NCI-H748 (cell line): Measurements from ENCODE around the gene UTP4.
A peak's percentile ranks its signal among the peaks of the same experiment; 100 is the strongest.
"Not testable (repeated sequence)": the region's sequence is repeated elsewhere in the genome, so short reads cannot be mapped to it uniquely, and the experiment has no call there.

Experiments
- DNase-seq: peaks from one replicate; lab custom pipeline; 2025; ENCODE audit not compliant: unreplicated experiment; lab: John Stamatoyannopoulos, UW

UTP4 gene

DNA sequence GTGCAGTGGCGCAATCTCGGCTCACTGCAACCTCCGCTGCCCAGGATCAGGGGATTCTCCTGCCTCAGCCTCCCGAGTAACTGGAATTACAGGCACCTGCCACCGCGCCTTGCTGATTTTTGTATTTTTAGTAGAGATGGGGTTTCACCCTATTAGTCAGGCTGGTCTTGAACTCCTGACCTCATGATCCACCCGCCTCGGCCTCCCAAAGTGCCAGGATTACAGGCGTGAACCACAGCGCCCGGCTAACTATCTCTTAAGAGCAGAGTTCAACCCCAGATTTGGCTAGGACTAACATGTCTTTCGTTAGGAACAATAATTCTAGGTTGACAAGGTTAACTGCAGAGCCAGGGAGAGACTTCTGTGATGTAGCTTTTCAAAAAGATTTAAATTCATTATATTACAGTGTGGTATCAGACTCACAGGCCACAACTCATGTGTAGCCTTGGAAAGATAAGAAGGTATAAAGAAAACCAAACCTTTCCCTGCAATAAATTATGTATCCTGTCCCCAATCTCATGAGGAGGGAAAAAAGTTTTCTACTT, 4.4 kb upstream of the UTP4 start:
- no peak for DNase-seq

GRCh38 chr16:69130461-69130860, 2.0 kb upstream of the UTP4 start:
- no peak for DNase-seq

- DNase-seq = peak; percentile 35
These were observed 1.1 kb upstream of the UTP4 start for GRCh38 chr16:69131167-69131838.

- peak; percentile 79 for DNase-seq
These were observed 518 bp upstream of the UTP4 start for GRCh38 chr16:69131839-69132423.

- DNase-seq = no peak
These were observed 1.0 kb downstream of the UTP4 start for GRCh38 chr16:69133373-69133954.

- DNase-seq = no peak
These were observed 6.2 kb downstream of the UTP4 start for GRCh38 chr16:69138608-69139007.

- not testable (repeated sequence) for DNase-seq
These were observed 7.0 kb downstream of the UTP4 start for GRCh38 chr16:69139464-69139863.

DNA sequence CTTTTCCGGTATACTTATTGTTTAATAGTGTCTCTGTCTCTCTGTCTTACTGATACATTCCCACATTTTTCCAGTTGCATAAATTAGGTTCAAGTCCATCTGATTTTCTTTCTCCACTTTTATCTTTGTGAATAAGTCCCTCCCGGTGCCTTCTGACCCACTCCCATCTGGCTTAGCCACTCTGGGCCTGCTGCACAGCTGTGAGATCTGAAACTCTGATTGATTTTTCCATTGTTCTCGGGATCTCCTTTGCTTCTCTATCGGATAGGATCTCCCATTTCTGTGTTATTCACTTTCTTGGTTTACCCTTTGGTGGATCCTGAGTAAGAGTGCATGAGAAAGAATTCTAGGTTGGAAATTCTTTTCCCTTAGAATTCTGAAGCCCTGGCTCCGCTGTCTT, 8.6 kb downstream of the UTP4 start:
- DNase-seq = no peak

DNA sequence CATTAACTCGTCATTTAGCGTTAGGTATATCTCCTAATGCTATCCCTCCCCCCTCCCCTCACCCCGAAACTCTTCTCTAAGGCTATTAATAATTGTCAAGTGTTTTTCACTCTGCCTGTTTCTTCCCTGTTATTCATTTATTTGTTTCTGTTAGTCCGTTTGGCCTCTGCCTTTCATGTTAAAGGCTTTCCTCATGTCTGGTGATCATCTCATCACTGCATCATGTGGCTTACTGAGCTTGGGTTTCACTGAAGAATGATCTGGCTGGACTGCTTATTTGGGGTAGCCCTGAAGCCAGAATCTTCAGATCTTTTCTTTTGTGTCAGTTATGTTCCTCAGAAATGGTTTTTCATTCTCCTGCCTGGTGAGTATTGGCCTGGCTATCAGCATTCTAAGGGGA, 9.5 kb downstream of the UTP4 start:
- no peak for DNase-seq

GRCh38 chr16:69143116-69143515, 10.7 kb downstream of the UTP4 start:
- DNase-seq = no peak

DNA sequence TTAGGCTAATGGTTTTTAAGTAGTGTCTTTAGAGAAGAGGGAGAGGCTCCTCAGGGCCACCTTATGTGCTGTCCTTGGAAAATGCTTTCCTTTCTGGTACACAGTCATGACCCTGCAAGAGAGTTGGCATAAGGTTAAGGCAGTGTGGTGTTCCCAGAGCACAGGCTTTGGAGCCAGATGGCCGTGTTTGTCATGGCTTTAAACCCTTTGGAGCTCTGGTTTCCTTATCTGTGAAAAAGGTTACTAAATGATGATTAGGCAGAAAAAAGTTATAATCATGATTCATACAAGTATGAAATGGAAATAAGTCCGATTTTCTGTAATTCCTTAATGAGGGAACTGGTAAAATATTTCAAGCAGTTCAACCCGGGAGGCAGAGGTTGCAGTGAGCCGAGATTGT, 13.2 kb downstream of the UTP4 start:
- DNase-seq = no peak

DNA sequence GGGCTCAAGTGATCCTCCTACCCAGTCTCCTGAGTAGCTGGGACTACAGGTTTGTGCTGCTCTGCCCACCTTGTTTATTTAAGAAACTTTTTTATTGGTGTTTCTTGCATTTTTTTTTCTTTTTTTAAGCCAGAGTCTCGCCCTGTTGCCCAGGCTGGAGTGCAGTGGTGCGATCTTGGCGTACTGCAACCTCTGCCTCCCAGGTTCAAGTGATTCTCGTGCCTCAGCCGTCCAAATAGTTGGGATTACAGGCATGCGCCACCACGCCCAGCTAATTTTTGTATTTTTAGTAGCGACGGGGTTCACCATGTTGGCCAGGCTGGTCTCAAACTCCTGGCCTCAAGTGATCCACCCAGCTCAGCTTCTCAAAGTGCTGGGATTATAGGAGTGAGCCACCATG, 17.2 kb downstream of the UTP4 start:
- DNase-seq = not testable (repeated sequence)

- DNase-seq = peak; percentile 56
These were observed 17.9 kb downstream of the UTP4 start for GRCh38 chr16:69150146-69150865.

- no peak for DNase-seq
These were observed 24.7 kb downstream of the UTP4 start for GRCh38 chr16:69157196-69157595.

GRCh38 chr16:69160192-69160591, 27.7 kb downstream of the UTP4 start:
- DNase-seq = no peak

DNA sequence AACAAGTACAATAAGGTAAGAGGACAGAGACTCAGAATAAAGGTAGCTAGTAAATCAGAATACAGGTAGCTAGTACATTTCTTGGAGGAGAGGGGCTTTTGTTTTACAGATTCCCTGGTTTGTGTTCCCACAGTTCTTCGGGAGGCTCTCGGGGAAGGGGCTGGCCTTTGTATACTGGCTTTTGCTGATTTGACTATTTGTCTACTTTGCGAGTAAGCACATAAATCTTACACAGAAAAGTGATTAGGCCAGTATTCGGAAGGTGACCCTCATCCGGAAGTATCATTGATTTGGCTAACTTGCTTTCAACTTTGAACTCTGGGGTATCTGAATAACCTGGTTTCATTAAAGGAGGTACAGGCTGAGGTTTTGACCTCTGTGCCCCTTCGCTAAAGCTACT, 33.1 kb downstream of the UTP4 start:
- DNase-seq = no peak

DNA sequence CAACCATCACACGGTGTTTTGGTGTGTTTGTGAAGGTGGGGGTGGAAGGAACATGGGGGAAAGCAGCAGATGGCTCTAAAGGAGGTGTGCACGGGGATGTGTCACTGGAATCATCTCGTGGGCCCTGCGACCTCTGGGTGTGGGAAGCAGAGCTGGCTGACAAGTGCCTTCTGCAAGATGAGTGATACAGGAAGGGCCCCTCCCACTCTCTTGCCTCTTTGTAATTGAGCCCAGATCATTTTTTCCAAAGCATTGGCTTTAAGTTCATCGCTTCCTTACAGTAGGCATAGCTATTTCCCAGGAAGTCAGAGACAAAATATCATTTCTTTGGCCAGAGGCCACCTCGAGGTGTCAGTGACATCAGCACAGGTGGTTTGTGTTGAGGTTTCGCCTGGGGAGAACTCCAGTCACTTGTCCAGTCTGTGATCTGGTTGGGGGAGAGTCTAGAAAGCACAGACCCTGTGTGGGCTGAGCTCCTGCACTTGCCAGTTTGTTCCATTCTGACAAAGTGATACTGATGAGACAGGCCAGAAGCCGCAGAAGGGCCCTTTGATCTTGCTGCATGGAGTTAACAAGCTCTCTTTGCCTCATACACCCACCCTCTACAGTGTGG, 33.9 kb downstream of the UTP4 start:
- no peak for DNase-seq

DNA sequence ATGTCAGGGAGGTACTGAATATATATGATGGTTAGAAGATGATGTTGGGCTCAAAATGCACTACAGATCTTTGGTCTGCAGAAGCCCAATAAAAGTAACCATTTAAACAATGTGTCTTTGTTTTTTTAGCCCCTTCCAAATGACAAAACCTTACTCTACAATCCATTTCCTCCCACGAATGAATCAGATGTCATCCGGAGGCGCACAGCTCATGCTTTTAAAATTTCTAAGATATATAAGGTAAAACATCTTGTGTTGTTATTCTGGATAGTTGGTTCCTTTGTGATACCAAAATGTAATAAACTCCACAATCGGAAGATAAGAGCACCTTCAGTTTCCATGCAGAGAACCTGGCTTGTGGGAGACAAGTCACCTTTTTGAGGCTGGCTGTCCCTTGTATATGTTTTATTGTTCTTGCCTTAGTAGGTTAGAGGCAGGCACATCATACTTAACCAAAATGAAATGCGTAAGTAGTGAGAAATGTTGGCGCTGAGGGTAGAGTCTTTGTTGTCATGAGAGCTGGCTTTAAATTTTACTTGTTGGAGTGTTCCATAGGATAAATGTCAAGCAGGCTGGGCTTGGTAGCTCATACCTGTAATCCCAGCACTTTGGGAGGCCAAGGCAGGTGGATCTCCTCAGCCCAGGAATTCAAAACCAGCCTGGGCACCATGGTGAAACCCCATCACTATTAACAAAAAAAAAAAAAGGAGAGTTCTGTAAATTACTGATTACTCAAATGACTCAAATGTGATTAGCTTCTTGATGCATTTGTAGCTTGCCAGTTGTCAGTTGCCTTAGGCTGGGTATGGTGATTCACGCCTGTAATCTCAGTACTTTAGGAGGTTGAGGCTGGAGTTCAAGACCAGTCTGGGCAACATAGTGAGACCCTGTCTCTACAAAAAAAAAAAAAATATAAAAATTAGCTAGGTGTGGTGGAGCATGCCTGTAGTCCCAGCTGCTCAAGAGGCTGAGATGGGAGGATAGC, 34.8 kb downstream of the UTP4 start:
- DNase-seq = no peak

DNA sequence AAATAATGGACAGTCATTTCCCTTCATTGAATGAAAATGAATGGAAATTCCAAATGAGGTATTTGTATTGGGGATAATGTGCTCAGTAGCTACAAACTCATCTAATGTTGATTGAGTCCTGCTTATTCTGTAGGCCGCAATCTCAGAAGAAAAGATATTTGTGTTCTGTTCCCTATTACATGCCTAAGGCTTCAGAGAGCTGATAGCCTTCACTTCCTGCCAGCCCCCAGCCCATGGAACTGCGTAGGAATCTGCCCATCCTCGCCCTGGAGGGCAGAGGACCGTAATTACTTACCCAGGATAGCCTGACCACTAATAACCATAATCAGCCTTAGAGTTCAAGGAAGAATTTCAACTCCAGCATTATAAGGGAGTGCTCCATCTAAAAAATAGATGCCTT, 36.6 kb downstream of the UTP4 start:
- no peak for DNase-seq
